Left ventricle myocardium superior (tissue), 1 donor: Measurements from ENCODE around the gene ASH1L. TPM values are rescaled to one million over a fixed set of nuclear protein-coding genes. Genes with fewer than 3 reads are reported as not detected.
A peak's percentile ranks its signal among the peaks of the same experiment; 100 is the strongest.
"Not testable (repeated sequence)": the region's sequence is repeated elsewhere in the genome, so short reads cannot be mapped to it uniquely, and the experiment has no call there.

Experiments used
- ATAC-seq: fragments of 200-7000 bp; cut with Tn5 transposase; one replicate; pipeline ENCODE4 v1.9.1; 2020; ENCODE audit warnings: mild to moderate bottlenecking, moderate library complexity
- DNase-seq: peaks from one replicate; pipeline ENCODE4 v3.0.0-alpha.2; 2020
- intact Hi-C: fragments of 100-400 bp; cut with micrococcal nuclease; formaldehyde crosslinking; loops from one replicate; pipeline ENCODE4 v1.11.0; 2022
- microRNA-seq: library from miRNA; unstranded; fragments of <30 nt; microRNA quantifications from one replicate; pipeline ENCODE4 v1.2.0, GENCODE V29; 2020; ENCODE audit warnings: borderline number of aligned reads
- total RNA-seq: library from RNA; stranded (reverse); fragmentation: NEBNext Ultra II Directional; extraction: Animal tissue kit (Norgen Biotek cat#: 25700); gene quantifications from one replicate; pipeline ENCODE4 v1.2.1, GENCODE V29; 2021
- donor health status: DM: no; HTN: yes; CAD: no; lungs with severe emphysema.

The ASH1L gene
- total RNA-seq, 1 donor from 2014 or later = 41.1 TPM

GRCh38 chr1:155300553-155301329 is 261.9 kb downstream of the ASH1L start:
- intact Hi-C loops = no loop called here
- DNase-seq (no peak), ATAC-seq (no peak)

GRCh38 chr1:155300024-155300423 is 262.6 kb downstream of the ASH1L start:
- intact Hi-C loops = no loop called here
- ATAC-seq = no peak
- DNase-seq = no peak

- intact Hi-C loops = no loop called here
- ATAC-seq = no peak
- DNase-seq = no peak
Observed at GRCh38 chr1:155297384-155297783, 265.2 kb downstream of the ASH1L start.

- no peak for DNase-seq
- intact Hi-C loops = no loop called here
- no peak for ATAC-seq
Observed at GRCh38 chr1:155296661-155297060, 265.9 kb downstream of the ASH1L start.

GRCh38 chr1:155295942-155296267 is 266.7 kb downstream of the ASH1L start:
- no peak for ATAC-seq
- DNase-seq = no peak
- intact Hi-C loops = no loop called here

- peak; percentile 38 for ATAC-seq
Observed at GRCh38 chr1:155295183-155295941, 267.2 kb downstream of the ASH1L start.

GRCh38 chr1:155294520-155295182 is 268.0 kb downstream of the ASH1L start:
- ATAC-seq = peak; percentile 17
- intact Hi-C loops = no loop called here
- no peak for DNase-seq

More at GRCh38 chr1:155295183-155295941, 267.2 kb downstream of the ASH1L start:
- DNase-seq = no peak
- intact Hi-C loops = no loop called here

- DNase-seq (no peak), ATAC-seq (no peak)
- intact Hi-C loops = no loop called here
Observed at GRCh38 chr1:155293086-155293749, 269.4 kb downstream of the ASH1L start.

GRCh38 chr1:155291006-155291405 is 271.6 kb downstream of the ASH1L start:
- DNase-seq, ATAC-seq, intact Hi-C loops: not testable (repeated sequence)

- DNase-seq (no peak), ATAC-seq (no peak)
- intact Hi-C loops = no loop called here
Observed at GRCh38 chr1:155287987-155288543, 274.5 kb downstream of the ASH1L start.

- ATAC-seq = no peak
- no peak for DNase-seq
- intact Hi-C loops = no loop called here
Observed at GRCh38 chr1:155286544-155286943, 276.1 kb downstream of the ASH1L start.

- no peak for DNase-seq
- ATAC-seq = no peak
- intact Hi-C loops = no loop called here
Observed at GRCh38 chr1:155285631-155286044, 277.0 kb downstream of the ASH1L start.

Small RNA genes within 50 kb of the gene (microRNA-seq; reads per million reads assigned to microRNA genes)
- not detected for gene MIR555

Other genes with a start within 250 kb of the ASH1L start
- 22.0 TPM for gene RUSC1, start 241.9 kb downstream of the ASH1L start, total RNA-seq
- gene MSTO1, start 47.4 kb upstream of the ASH1L start, total RNA-seq = 9.4 TPM
- gene YY1AP1, start 126.0 kb upstream of the ASH1L start, total RNA-seq = 70.5 TPM
- gene DAP3, start 126.3 kb upstream of the ASH1L start, total RNA-seq = 123 TPM